Transverse colon (tissue), 3 donors: ENCODE results near the gene RNF19B.

Source experiments
- POLR2A ChIP-seq: fragments of 450-650 bp; IDR thresholded peaks from one replicate; pipeline ENCODE4 v1.6.1; 2016; ENCODE audit warnings: antibody characterized with exemption, mild to moderate bottlenecking, moderate library complexity
- TF ChIP-seq, protein P1 (sequence below), 5 experiments: fragments of 200-600 bp in 3 of 5; fragments of 450-650 bp in 2 of 5; sonication (generic) in 3 of 5; IDR thresholded peaks; 1 replicate in 2 of 5; 2 replicates in 3 of 5; pipeline ENCODE4 v1.5.1; 2016 to 2017; ENCODE audit warnings: antibody characterized with exemption in 5 of 5, inconsistent platforms in 3 of 5, mild to moderate bottlenecking in 2 of 5, moderate library complexity in 1 of 5

DNA sequence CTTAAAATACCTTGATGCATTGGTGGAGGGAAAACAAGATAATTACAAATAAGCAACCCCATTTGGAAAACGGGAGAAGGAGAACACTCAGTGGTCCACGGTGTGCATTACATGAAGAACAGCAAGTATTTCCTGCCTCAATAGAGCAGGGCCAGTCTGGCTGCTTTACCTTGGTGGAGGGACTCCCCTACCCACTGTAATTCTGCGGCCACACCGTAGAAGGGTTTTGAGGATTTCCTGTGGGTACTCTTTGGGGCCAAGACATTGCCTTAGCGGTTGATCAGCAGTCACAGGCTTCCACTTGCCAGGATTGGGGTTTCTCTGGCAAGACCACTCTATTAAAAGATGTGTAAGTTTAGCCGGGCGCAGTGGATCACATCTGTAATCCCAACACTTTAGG is 47.1 kb downstream of the RNF19B start:
- TF ChIP-seq, protein P1, sequence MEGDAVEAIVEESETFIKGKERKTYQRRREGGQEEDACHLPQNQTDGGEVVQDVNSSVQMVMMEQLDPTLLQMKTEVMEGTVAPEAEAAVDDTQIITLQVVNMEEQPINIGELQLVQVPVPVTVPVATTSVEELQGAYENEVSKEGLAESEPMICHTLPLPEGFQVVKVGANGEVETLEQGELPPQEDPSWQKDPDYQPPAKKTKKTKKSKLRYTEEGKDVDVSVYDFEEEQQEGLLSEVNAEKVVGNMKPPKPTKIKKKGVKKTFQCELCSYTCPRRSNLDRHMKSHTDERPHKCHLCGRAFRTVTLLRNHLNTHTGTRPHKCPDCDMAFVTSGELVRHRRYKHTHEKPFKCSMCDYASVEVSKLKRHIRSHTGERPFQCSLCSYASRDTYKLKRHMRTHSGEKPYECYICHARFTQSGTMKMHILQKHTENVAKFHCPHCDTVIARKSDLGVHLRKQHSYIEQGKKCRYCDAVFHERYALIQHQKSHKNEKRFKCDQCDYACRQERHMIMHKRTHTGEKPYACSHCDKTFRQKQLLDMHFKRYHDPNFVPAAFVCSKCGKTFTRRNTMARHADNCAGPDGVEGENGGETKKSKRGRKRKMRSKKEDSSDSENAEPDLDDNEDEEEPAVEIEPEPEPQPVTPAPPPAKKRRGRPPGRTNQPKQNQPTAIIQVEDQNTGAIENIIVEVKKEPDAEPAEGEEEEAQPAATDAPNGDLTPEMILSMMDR (IDR thresholded peaks at IDR 0.05), result no peak
- TF ChIP-seq POLR2A, result no peak
